ENCODE data around the gene CKM. TPM values are rescaled to one million over a fixed set of nuclear protein-coding genes. Genes with fewer than 3 reads are reported as not detected.

Gene CKM
- total RNA-seq, 1 experiment from 2014 or later, result not detected

GRCh38 chr19:45333609-45334303 is 11.1 kb upstream of the CKM start:
- POLR2A ChIA-PET (ENCODE audit: unreplicated experiment), result no interaction called here
- ATAC-seq, result no peak
- no peaks in the 10 kb centered on the region for H4K20me1 ChIP-seq (ENCODE audit: low read length)
- no peaks in the 10 kb centered on the region for H3K36me3 ChIP-seq (ENCODE audit: low read depth, low read length)
- no peak overlapping the region for H2AFZ ChIP-seq (ENCODE audit: low read length)
- no peak overlapping the region for H3K27ac ChIP-seq (ENCODE audit: low read length)
- H3K9ac ChIP-seq (ENCODE audit: low read length), result no peak overlapping the region
- BruUV-seq (replicated peaks), result no TSS peak
- no peaks in the 10 kb centered on the region for H3K79me2 ChIP-seq (ENCODE audit: low read length)
- no peaks in the 10 kb centered on the region for H3K27me3 ChIP-seq (ENCODE audit: low read length)
- H3K9me2 ChIP-seq (replicated peaks; ENCODE audit: low read length), result no peaks in the 10 kb centered on the region
- CTCF ChIA-PET, result no interaction called here
- H3K9me3 ChIP-seq (ENCODE audit: low read length), result no peaks in the 10 kb centered on the region
- no peak overlapping the region for H3K4me2 ChIP-seq (ENCODE audit: low read length)
- H3K4me3 ChIP-seq (ENCODE audit: low read length), result no peak overlapping the region
- TF ChIP-seq CTCF (conservative IDR thresholded peaks at IDR 0.05; ENCODE audit: low read depth, low read length) (no peak), EZH2phosphoT487 (IDR thresholded peaks at IDR 0.05; ENCODE audit: borderline replicate concordance, low read length) (no peak), EZH2 (IDR thresholded peaks at IDR 0.05; ENCODE audit: low read length, unreplicated experiment) (no peak)
- DNase-seq, result no peak
- H3K4me1 ChIP-seq (ENCODE audit: insufficient read depth, low read length), result no peaks in the 10 kb centered on the region
- no peaks in the 10 kb centered on the region for H3F3A ChIP-seq (ENCODE audit: low read length, unreplicated experiment)
- intact Hi-C loops (cut with micrococcal nuclease), result loop anchor here (10.0 kb wide), 1 partner anchor 239 kb away; the partner anchor contains the start of gene PPP1R37

- H3K9ac ChIP-seq (ENCODE audit: low read length), result no peak overlapping the region
- H3K36me3 ChIP-seq (ENCODE audit: low read depth, low read length), result no peaks in the 10 kb centered on the region
- H3K4me3 ChIP-seq (ENCODE audit: low read length), result no peak overlapping the region
- H3K9me2 ChIP-seq (replicated peaks; ENCODE audit: low read length), result no peaks in the 10 kb centered on the region
- intact Hi-C loops (cut with micrococcal nuclease), result loop anchor here (10.0 kb wide), 1 partner anchor 237 kb away; the partner anchor contains the start of gene PPP1R37
- no peaks in the 10 kb centered on the region for H3K79me2 ChIP-seq (ENCODE audit: low read length)
- no peak for TF ChIP-seq CTCF (conservative IDR thresholded peaks at IDR 0.05; ENCODE audit: low read depth, low read length)
- H3K27me3 ChIP-seq (ENCODE audit: low read length), result no peaks in the 10 kb centered on the region
- POLR2A ChIA-PET (ENCODE audit: unreplicated experiment), result no interaction called here
- no peak overlapping the region for H2AFZ ChIP-seq (ENCODE audit: low read length)
- H3K4me2 ChIP-seq (ENCODE audit: low read length), result no peak overlapping the region
- H4K20me1 ChIP-seq (ENCODE audit: low read length), result no peaks in the 10 kb centered on the region
- H3K27ac ChIP-seq (ENCODE audit: low read length), result no peak overlapping the region
- DNase-seq (no peak), ATAC-seq (no peak)
- no peaks in the 10 kb centered on the region for H3K4me1 ChIP-seq (ENCODE audit: insufficient read depth, low read length)
- H3K9me3 ChIP-seq (ENCODE audit: low read length), result no peaks in the 10 kb centered on the region
- no peaks in the 10 kb centered on the region for H3F3A ChIP-seq (ENCODE audit: low read length, unreplicated experiment)
- BruUV-seq (replicated peaks), result no TSS peak
- CTCF ChIA-PET, result no interaction called here
These were observed 8.7 kb upstream of the CKM start for GRCh38 chr19:45331411-45331810.

GRCh38 chr19:45327404-45328143 is 4.9 kb upstream of the CKM start:
- CTCF ChIA-PET, result interaction anchor here (0.7 kb wide), 1 partner anchor 1088 kb away, joined by 4 read pairs; no protein-coding TSS in a partner anchor
- no peak for DNase-seq
- no peaks in the 10 kb centered on the region for H3F3A ChIP-seq (ENCODE audit: low read length, unreplicated experiment)
- no peaks in the 10 kb centered on the region for H3K79me2 ChIP-seq (ENCODE audit: low read length)
- intact Hi-C loops (cut with micrococcal nuclease), result no loop called here
- no peaks in the 10 kb centered on the region for H3K27me3 ChIP-seq (ENCODE audit: low read length)
- no TSS peak for BruUV-seq (replicated peaks)
- no peaks in the 10 kb centered on the region for H3K36me3 ChIP-seq (ENCODE audit: low read depth, low read length)
- H3K4me2 ChIP-seq (ENCODE audit: low read length), result no peak overlapping the region
- ATAC-seq, result no peak
- H3K4me3 ChIP-seq (ENCODE audit: low read length), result no peak overlapping the region
- no peak overlapping the region for H2AFZ ChIP-seq (ENCODE audit: low read length)
- no peak overlapping the region for H3K27ac ChIP-seq (ENCODE audit: low read length)
- TF ChIP-seq EZH2 (IDR thresholded peaks at IDR 0.05; ENCODE audit: low read length, unreplicated experiment) (no peak), CTCF (conservative IDR thresholded peaks at IDR 0.05; ENCODE audit: low read depth, low read length) (no peak), EZH2phosphoT487 (IDR thresholded peaks at IDR 0.05; ENCODE audit: borderline replicate concordance, low read length) (no peak)
- no peak overlapping the region for H3K9ac ChIP-seq (ENCODE audit: low read length)
- no peaks in the 10 kb centered on the region for H3K9me3 ChIP-seq (ENCODE audit: low read length)
- POLR2A ChIA-PET (ENCODE audit: unreplicated experiment), result no interaction called here
- H3K4me1 ChIP-seq (ENCODE audit: insufficient read depth, low read length), result no peaks in the 10 kb centered on the region
- no peaks in the 10 kb centered on the region for H4K20me1 ChIP-seq (ENCODE audit: low read length)
- no peaks in the 10 kb centered on the region for H3K9me2 ChIP-seq (replicated peaks; ENCODE audit: low read length)

Measured in PC-3 (cell line).